HL-60 (cell line): Measurements from ENCODE around the gene SLC35B4.

ENCODE experiments used
- POLR2AphosphoS5 ChIP-seq: IDR thresholded peaks from 2 replicates; pipeline ENCODE4 v1.6.1; 2012; ENCODE audit warnings: low read depth
- TF ChIP-seq, protein P1 (sequence below): IDR thresholded peaks from one replicate; pipeline ENCODE4 v1.5.1; 2011; ENCODE audit warnings: low read length, control low read depth, inconsistent platforms; ENCODE audit not compliant: insufficient read depth
- TF ChIP-seq, protein P2 (sequence below): IDR thresholded peaks from 2 replicates; pipeline ENCODE4 v1.6.1; 2012; ENCODE audit warnings: low read depth; ENCODE audit not compliant: insufficient replicate concordance

DNA sequence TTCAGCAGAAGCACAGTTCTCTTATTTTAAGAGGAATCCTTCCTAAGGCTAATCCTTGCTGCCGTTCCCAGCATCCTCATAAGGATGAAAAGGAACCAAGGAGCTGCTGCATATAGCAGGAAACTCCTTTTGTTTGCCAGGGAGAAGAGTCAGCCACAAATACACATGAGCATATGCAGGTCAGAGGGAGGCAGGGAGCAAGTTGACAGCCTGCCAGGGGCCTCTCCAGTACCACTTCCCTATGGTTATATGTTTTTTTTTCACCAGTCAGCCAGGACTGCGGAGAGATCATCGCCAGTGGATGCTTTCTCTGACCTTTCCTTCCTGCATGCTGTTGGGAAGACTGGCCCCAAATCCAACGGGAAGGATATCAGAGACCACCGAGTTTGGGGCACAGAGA is 39.8 kb downstream of the SLC35B4 start:
- TF ChIP-seq, protein P1, sequence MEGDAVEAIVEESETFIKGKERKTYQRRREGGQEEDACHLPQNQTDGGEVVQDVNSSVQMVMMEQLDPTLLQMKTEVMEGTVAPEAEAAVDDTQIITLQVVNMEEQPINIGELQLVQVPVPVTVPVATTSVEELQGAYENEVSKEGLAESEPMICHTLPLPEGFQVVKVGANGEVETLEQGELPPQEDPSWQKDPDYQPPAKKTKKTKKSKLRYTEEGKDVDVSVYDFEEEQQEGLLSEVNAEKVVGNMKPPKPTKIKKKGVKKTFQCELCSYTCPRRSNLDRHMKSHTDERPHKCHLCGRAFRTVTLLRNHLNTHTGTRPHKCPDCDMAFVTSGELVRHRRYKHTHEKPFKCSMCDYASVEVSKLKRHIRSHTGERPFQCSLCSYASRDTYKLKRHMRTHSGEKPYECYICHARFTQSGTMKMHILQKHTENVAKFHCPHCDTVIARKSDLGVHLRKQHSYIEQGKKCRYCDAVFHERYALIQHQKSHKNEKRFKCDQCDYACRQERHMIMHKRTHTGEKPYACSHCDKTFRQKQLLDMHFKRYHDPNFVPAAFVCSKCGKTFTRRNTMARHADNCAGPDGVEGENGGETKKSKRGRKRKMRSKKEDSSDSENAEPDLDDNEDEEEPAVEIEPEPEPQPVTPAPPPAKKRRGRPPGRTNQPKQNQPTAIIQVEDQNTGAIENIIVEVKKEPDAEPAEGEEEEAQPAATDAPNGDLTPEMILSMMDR: no peak
- TF ChIP-seq, protein P2, sequence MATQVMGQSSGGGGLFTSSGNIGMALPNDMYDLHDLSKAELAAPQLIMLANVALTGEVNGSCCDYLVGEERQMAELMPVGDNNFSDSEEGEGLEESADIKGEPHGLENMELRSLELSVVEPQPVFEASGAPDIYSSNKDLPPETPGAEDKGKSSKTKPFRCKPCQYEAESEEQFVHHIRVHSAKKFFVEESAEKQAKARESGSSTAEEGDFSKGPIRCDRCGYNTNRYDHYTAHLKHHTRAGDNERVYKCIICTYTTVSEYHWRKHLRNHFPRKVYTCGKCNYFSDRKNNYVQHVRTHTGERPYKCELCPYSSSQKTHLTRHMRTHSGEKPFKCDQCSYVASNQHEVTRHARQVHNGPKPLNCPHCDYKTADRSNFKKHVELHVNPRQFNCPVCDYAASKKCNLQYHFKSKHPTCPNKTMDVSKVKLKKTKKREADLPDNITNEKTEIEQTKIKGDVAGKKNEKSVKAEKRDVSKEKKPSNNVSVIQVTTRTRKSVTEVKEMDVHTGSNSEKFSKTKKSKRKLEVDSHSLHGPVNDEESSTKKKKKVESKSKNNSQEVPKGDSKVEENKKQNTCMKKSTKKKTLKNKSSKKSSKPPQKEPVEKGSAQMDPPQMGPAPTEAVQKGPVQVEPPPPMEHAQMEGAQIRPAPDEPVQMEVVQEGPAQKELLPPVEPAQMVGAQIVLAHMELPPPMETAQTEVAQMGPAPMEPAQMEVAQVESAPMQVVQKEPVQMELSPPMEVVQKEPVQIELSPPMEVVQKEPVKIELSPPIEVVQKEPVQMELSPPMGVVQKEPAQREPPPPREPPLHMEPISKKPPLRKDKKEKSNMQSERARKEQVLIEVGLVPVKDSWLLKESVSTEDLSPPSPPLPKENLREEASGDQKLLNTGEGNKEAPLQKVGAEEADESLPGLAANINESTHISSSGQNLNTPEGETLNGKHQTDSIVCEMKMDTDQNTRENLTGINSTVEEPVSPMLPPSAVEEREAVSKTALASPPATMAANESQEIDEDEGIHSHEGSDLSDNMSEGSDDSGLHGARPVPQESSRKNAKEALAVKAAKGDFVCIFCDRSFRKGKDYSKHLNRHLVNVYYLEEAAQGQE: no peak
- TF ChIP-seq POLR2AphosphoS5: no peak
